ENCODE results near the gene RBM15.

Gene RBM15

GRCh38 chr1:110348050-110348449 is 8.9 kb downstream of the RBM15 start:
- no peak for DNase-seq (ENCODE audit: low read depth in 2 of 2)

GRCh38 chr1:110348771-110349170 is 9.6 kb downstream of the RBM15 start:
- DNase-seq (ENCODE audit: low read depth in 2 of 2): no peak

GRCh38 chr1:110350360-110350759 is 11.2 kb downstream of the RBM15 start:
- no peak for DNase-seq (ENCODE audit: low read depth in 2 of 2)

- DNase-seq (ENCODE audit: low read depth in 2 of 2): no peak
These were observed 16.1 kb downstream of the RBM15 start for GRCh38 chr1:110355321-110355720.

- no peak for DNase-seq (ENCODE audit: low read depth in 2 of 2)
These were observed 17.2 kb downstream of the RBM15 start for GRCh38 chr1:110356379-110356778.

GRCh38 chr1:110360431-110360830 is 21.3 kb downstream of the RBM15 start:
- DNase-seq (ENCODE audit: low read depth in 2 of 2): no peak

- no peak for DNase-seq (ENCODE audit: low read depth in 2 of 2)
These were observed 22.7 kb downstream of the RBM15 start for GRCh38 chr1:110361856-110362255.

- DNase-seq (ENCODE audit: low read depth in 2 of 2): no peak
These were observed 25.0 kb downstream of the RBM15 start for GRCh38 chr1:110364221-110364620.

GRCh38 chr1:110370827-110371226 is 31.6 kb downstream of the RBM15 start:
- no peak for DNase-seq (ENCODE audit: low read depth in 2 of 2)

GRCh38 chr1:110375490-110375889 is 36.3 kb downstream of the RBM15 start:
- DNase-seq (ENCODE audit: low read depth in 2 of 2): no peak

GRCh38 chr1:110380672-110381283 is 41.6 kb downstream of the RBM15 start:
- no peak for DNase-seq (ENCODE audit: low read depth in 2 of 2)

- DNase-seq (ENCODE audit: low read depth in 2 of 2): no peak
These were observed 44.2 kb downstream of the RBM15 start for GRCh38 chr1:110383251-110383990.

- DNase-seq (ENCODE audit: low read depth in 2 of 2): no peak
These were observed 45.6 kb downstream of the RBM15 start for GRCh38 chr1:110384581-110385321.

- no peak for DNase-seq (ENCODE audit: low read depth in 2 of 2)
These were observed 46.2 kb downstream of the RBM15 start for GRCh38 chr1:110385369-110385768.

- no peak for DNase-seq (ENCODE audit: low read depth in 2 of 2)
These were observed 48.0 kb downstream of the RBM15 start for GRCh38 chr1:110387048-110387754.

- no peak for DNase-seq (ENCODE audit: low read depth in 2 of 2)
These were observed 50.9 kb downstream of the RBM15 start for GRCh38 chr1:110390096-110390495.

GRCh38 chr1:110390692-110391245 is 51.6 kb downstream of the RBM15 start, which contains the start of gene SLC16A4:
TSS of gene SLC16A4 (minus strand) at chr1:110391026. CDS start at chr1:110389323, 1,703 bp downstream.
- DNase-seq (ENCODE audit: low read depth in 2 of 2): no peak

GRCh38 chr1:110393286-110393685 is 54.1 kb downstream of the RBM15 start:
- DNase-seq (ENCODE audit: low read depth in 2 of 2): no peak

GRCh38 chr1:110393691-110394492 is 54.7 kb downstream of the RBM15 start:
- no peak for DNase-seq (ENCODE audit: low read depth in 2 of 2)

GRCh38 chr1:110394493-110394820 is 55.3 kb downstream of the RBM15 start:
- DNase-seq (ENCODE audit: low read depth in 2 of 2): no peak

Measured in activated CD8-positive, alpha-beta memory T cell treated with anti-CD3 and anti-CD28 coated beads for 4 hours (primary cell).